ENCODE measurements around the gene DGCR2. TPM values are rescaled to one million over a fixed set of nuclear protein-coding genes. Genes with fewer than 3 reads are reported as not detected.

Gene DGCR2
- total RNA-seq, 2 experiments from 2014 or later = 29.6 to 32.4 TPM

Other genes with a start within 250 kb of the DGCR2 start
- gene DGCR6, start 216.1 kb downstream of the DGCR2 start, total RNA-seq = 10 to 100 TPM; 18.6 to 20.0 TPM
- not detected for gene PRODH, start 186.1 kb downstream of the DGCR2 start, total RNA-seq
- gene TSSK2, start 8.9 kb upstream of the DGCR2 start, total RNA-seq = under 1 TPM; 0.25 to 0.27 TPM
- 10 to 100 TPM; 62.5 to 65.5 TPM for gene ESS2, start 22.2 kb upstream of the DGCR2 start, total RNA-seq
- gene GSC2, start 27.9 kb upstream of the DGCR2 start, total RNA-seq = not detected
- 10 to 100 TPM; 14.5 to 15.9 TPM for gene SLC25A1, start 56.3 kb upstream of the DGCR2 start, total RNA-seq
- under 1 TPM; 0.43 to 0.69 TPM for gene CLTCL1, start 169.3 kb upstream of the DGCR2 start, total RNA-seq

All from CD8-positive, alpha-beta T cell (primary cell).